ENCODE data around the gene LDLR.
"Not testable (repeated sequence)": the region's sequence is repeated elsewhere in the genome, so short reads cannot be mapped to it uniquely, and the experiment has no call there.

Gene LDLR

GRCh38 chr19:11105014-11105636 is 15.9 kb downstream of the LDLR start:
- no peak for DNase-seq (ENCODE audit: low read depth in 2 of 2)

GRCh38 chr19:11106477-11106876 is 17.2 kb downstream of the LDLR start:
- no peak for DNase-seq (ENCODE audit: low read depth in 2 of 2)

- no peak for DNase-seq (ENCODE audit: low read depth in 2 of 2)
These were observed 19.5 kb downstream of the LDLR start for GRCh38 chr19:11108746-11109145.

- no peak for DNase-seq (ENCODE audit: low read depth in 2 of 2)
These were observed 22.0 kb downstream of the LDLR start for GRCh38 chr19:11111117-11111770.

GRCh38 chr19:11111771-11112144 is 22.5 kb downstream of the LDLR start:
- DNase-seq (ENCODE audit: low read depth in 2 of 2): no peak

GRCh38 chr19:11113140-11113708 is 24.0 kb downstream of the LDLR start:
- DNase-seq (ENCODE audit: low read depth in 2 of 2): no peak

- DNase-seq (ENCODE audit: low read depth in 2 of 2): no peak
These were observed 25.8 kb downstream of the LDLR start for GRCh38 chr19:11115042-11115441.

- no peak for DNase-seq (ENCODE audit: low read depth in 2 of 2)
These were observed 26.7 kb downstream of the LDLR start for GRCh38 chr19:11115895-11116446.

- DNase-seq (ENCODE audit: low read depth in 2 of 2): no peak
These were observed 27.2 kb downstream of the LDLR start for GRCh38 chr19:11116507-11116906.

- not testable (repeated sequence) for DNase-seq (ENCODE audit: low read depth in 2 of 2)
These were observed 32.7 kb downstream of the LDLR start for GRCh38 chr19:11121963-11122362.

GRCh38 chr19:11123114-11123513 is 33.9 kb downstream of the LDLR start:
- DNase-seq (ENCODE audit: low read depth in 2 of 2): no peak

- DNase-seq (ENCODE audit: low read depth in 2 of 2): not testable (repeated sequence)
These were observed 34.9 kb downstream of the LDLR start for GRCh38 chr19:11124157-11124556.

- peak; percentile 40 to 57 for DNase-seq (ENCODE audit: low read depth in 2 of 2)
These were observed 36.9 kb downstream of the LDLR start for GRCh38 chr19:11125994-11126685.

- no peak for DNase-seq (ENCODE audit: low read depth in 2 of 2)
These were observed 38.6 kb downstream of the LDLR start for GRCh38 chr19:11127905-11128304.

GRCh38 chr19:11130824-11131455 is 41.7 kb downstream of the LDLR start:
- DNase-seq (ENCODE audit: low read depth in 2 of 2): peak; percentile 36 to 48

GRCh38 chr19:11131471-11131870 is 42.2 kb downstream of the LDLR start:
- no peak for DNase-seq (ENCODE audit: low read depth in 2 of 2)

GRCh38 chr19:11136400-11137101 is 47.3 kb downstream of the LDLR start:
- DNase-seq (ENCODE audit: low read depth in 2 of 2): no peak

- peak in 1 of 2 donors; percentile 21 for DNase-seq (ENCODE audit: low read depth in 2 of 2)
These were observed 48.5 kb downstream of the LDLR start for GRCh38 chr19:11137542-11138384.

GRCh38 chr19:11138601-11139300 is 49.5 kb downstream of the LDLR start:
- no peak for DNase-seq (ENCODE audit: low read depth in 2 of 2)
